OCI-LY1 (cell line): ENCODE measurements around the gene C13orf46.

Source experiments
- EZH2 ChIP-seq: fragments of 200-600 bp; sonication (generic), shearing (Covaris generic); IDR thresholded peaks from 2 replicates; pipeline ENCODE4 v1.8.0; 2017; ENCODE audit warnings: borderline replicate concordance, mixed run types, mild to moderate bottlenecking, antibody characterized with exemption, low read length, moderate library complexity, mixed read lengths
- TF ChIP-seq, protein P1 (sequence below): fragments of 200-600 bp; sonication (generic), shearing (Covaris generic); IDR thresholded peaks from 2 replicates; pipeline ENCODE4 v1.5.1; 2017; ENCODE audit warnings: mild to moderate bottlenecking, antibody characterized with exemption, low read length, moderate library complexity, mixed read lengths

DNA sequence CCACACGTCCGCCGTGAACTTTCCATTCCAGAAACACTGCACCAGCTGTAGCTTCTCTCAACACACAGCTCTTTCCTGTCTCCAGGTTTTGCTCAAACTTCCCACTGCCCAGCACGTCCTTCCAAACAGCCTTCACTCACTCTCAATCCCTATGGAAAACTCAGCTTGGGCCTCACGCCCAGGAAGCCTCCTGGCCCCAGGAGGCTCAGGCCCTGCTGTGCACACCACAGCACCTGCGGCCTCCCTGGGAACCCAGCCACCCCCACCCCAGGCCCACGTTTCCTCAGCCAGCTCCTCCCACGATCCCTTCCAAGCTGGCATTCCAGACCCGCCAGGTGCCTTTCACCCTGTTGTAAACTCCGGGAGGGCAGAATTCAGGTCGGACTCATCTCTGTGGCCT lies 35.2 kb downstream of the C13orf46 start:
- TF ChIP-seq, protein P1, sequence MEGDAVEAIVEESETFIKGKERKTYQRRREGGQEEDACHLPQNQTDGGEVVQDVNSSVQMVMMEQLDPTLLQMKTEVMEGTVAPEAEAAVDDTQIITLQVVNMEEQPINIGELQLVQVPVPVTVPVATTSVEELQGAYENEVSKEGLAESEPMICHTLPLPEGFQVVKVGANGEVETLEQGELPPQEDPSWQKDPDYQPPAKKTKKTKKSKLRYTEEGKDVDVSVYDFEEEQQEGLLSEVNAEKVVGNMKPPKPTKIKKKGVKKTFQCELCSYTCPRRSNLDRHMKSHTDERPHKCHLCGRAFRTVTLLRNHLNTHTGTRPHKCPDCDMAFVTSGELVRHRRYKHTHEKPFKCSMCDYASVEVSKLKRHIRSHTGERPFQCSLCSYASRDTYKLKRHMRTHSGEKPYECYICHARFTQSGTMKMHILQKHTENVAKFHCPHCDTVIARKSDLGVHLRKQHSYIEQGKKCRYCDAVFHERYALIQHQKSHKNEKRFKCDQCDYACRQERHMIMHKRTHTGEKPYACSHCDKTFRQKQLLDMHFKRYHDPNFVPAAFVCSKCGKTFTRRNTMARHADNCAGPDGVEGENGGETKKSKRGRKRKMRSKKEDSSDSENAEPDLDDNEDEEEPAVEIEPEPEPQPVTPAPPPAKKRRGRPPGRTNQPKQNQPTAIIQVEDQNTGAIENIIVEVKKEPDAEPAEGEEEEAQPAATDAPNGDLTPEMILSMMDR, result no peak
- TF ChIP-seq EZH2, result no peak
